Mucosa of stomach (tissue), 1 donor: Measurements from ENCODE around the gene SOCS1.
"Not testable (repeated sequence)": the region's sequence is repeated elsewhere in the genome, so short reads cannot be mapped to it uniquely, and the experiment has no call there.

ENCODE experiments used
- H3K27me3 ChIP-seq: one replicate; pipeline ENCODE4 v1.7.0; 2013; ENCODE audit warnings: mild to moderate bottlenecking, low read length; ENCODE audit not compliant: control insufficient read depth, insufficient read depth
- H3K36me3 ChIP-seq: one replicate; pipeline ENCODE4 v1.7.0; 2013; ENCODE audit warnings: low read length; ENCODE audit not compliant: control insufficient read depth, insufficient read depth
- H3K4me1 ChIP-seq: one replicate; pipeline ENCODE4 v1.7.0; 2013; ENCODE audit warnings: mild to moderate bottlenecking, low read length; ENCODE audit not compliant: control insufficient read depth, insufficient read depth
- H3K4me3 ChIP-seq: one replicate; pipeline ENCODE4 v1.7.0; 2013; ENCODE audit warnings: low read length
- H3K9ac ChIP-seq: one replicate; pipeline ENCODE4 v1.7.0; 2013; ENCODE audit warnings: mild to moderate bottlenecking, low read length, moderate library complexity
- H3K9me3 ChIP-seq: one replicate; pipeline ENCODE4 v1.7.0; 2013; ENCODE audit warnings: mild to moderate bottlenecking, low read length, moderate library complexity; ENCODE audit not compliant: control insufficient read depth
- donor health status: Pancreatic carcinoma.

SOCS1 gene

GRCh38 chr16:11296351-11296705, 40.3 kb upstream of the SOCS1 start:
- H3K9ac ChIP-seq: no peak overlapping the region
- peaks cover 13% of the 10 kb centered on the region for H3K4me1 ChIP-seq
- H3K9me3 ChIP-seq: no peaks in the 10 kb centered on the region
- no peaks in the 10 kb centered on the region for H3K36me3 ChIP-seq
- no peaks in the 10 kb centered on the region for H3K27me3 ChIP-seq
- H3K4me3 ChIP-seq: no peak overlapping the region

- no peak overlapping the region for H3K4me3 ChIP-seq
- no peaks in the 10 kb centered on the region for H3K27me3 ChIP-seq
- no peaks in the 10 kb centered on the region for H3K36me3 ChIP-seq
- H3K9ac ChIP-seq: no peak overlapping the region
- peaks cover 13% of the 10 kb centered on the region for H3K4me1 ChIP-seq
- no peaks in the 10 kb centered on the region for H3K9me3 ChIP-seq
Observed at GRCh38 chr16:11295672-11296071, 39.7 kb upstream of the SOCS1 start.

GRCh38 chr16:11292076-11292748, 36.2 kb upstream of the SOCS1 start:
- H3K4me3 ChIP-seq: no peak overlapping the region
- no peaks in the 10 kb centered on the region for H3K27me3 ChIP-seq
- no peak overlapping the region for H3K9ac ChIP-seq
- no peaks in the 10 kb centered on the region for H3K36me3 ChIP-seq
- no peaks in the 10 kb centered on the region for H3K9me3 ChIP-seq
- peaks cover 6% of the 10 kb centered on the region for H3K4me1 ChIP-seq

- no peaks in the 10 kb centered on the region for H3K27me3 ChIP-seq
- no peaks in the 10 kb centered on the region for H3K4me1 ChIP-seq
- H3K36me3 ChIP-seq: no peaks in the 10 kb centered on the region
- no peak overlapping the region for H3K4me3 ChIP-seq
- no peaks in the 10 kb centered on the region for H3K9me3 ChIP-seq
- H3K9ac ChIP-seq: no peak overlapping the region
Observed at GRCh38 chr16:11291091-11291703, 35.2 kb upstream of the SOCS1 start.

GRCh38 chr16:11290102-11290893, 34.3 kb upstream of the SOCS1 start:
- Histone ChIP-seq H3K9me3 (no peaks in the 10 kb centered on the region), H3K9ac (no peak overlapping the region), H3K4me3 (no peak overlapping the region), H3K27me3 (no peaks in the 10 kb centered on the region), H3K4me1 (no peaks in the 10 kb centered on the region), H3K36me3 (no peaks in the 10 kb centered on the region)

- H3K4me1 ChIP-seq, H3K27me3 ChIP-seq, H3K4me3 ChIP-seq, H3K9me3 ChIP-seq, H3K9ac ChIP-seq, H3K36me3 ChIP-seq: not testable (repeated sequence)
Observed at GRCh38 chr16:11289696-11290095, 33.7 kb upstream of the SOCS1 start.

GRCh38 chr16:11289202-11289601, 33.2 kb upstream of the SOCS1 start:
- Histone ChIP-seq H3K9me3 (no peaks in the 10 kb centered on the region), H3K36me3 (no peaks in the 10 kb centered on the region), H3K27me3 (no peaks in the 10 kb centered on the region), H3K9ac (no peak overlapping the region), H3K4me1 (no peaks in the 10 kb centered on the region), H3K4me3 (no peak overlapping the region)

- peaks cover 4% of the 10 kb centered on the region for H3K4me1 ChIP-seq
- no peaks in the 10 kb centered on the region for H3K9me3 ChIP-seq
- no peaks in the 10 kb centered on the region for H3K36me3 ChIP-seq
- H3K9ac ChIP-seq: no peak overlapping the region
- no peak overlapping the region for H3K4me3 ChIP-seq
- no peaks in the 10 kb centered on the region for H3K27me3 ChIP-seq
Observed at GRCh38 chr16:11285842-11286241, 29.8 kb upstream of the SOCS1 start.

- no peak overlapping the region for H3K4me3 ChIP-seq
- no peaks in the 10 kb centered on the region for H3K27me3 ChIP-seq
- H3K9ac ChIP-seq: no peak overlapping the region
- H3K4me1 ChIP-seq: peaks cover 16% of the 10 kb centered on the region
- no peaks in the 10 kb centered on the region for H3K9me3 ChIP-seq
- H3K36me3 ChIP-seq: no peaks in the 10 kb centered on the region
Observed at GRCh38 chr16:11283820-11284248, 27.8 kb upstream of the SOCS1 start.

GRCh38 chr16:11280616-11281522, 24.9 kb upstream of the SOCS1 start, which contains the start of gene PRM1:
PRM1 (minus strand) TSS chr16:11281330; CDS start chr16:11281238, 92 bp downstream.
- Histone ChIP-seq H3K4me1 (peaks cover 16% of the 10 kb centered on the region), H3K9ac (no peak within 1 kb of the TSS), H3K4me3 (no peak within 1 kb of the TSS), H3K27me3 (no peaks in the 10 kb centered on the region), H3K36me3 (no peaks in the 10 kb centered on the region), H3K9me3 (no peaks in the 10 kb centered on the region)

GRCh38 chr16:11278681-11279628, 23.0 kb upstream of the SOCS1 start:
- no peaks in the 10 kb centered on the region for H3K9me3 ChIP-seq
- H3K4me1 ChIP-seq: peaks cover 16% of the 10 kb centered on the region
- no peaks in the 10 kb centered on the region for H3K27me3 ChIP-seq
- no peaks in the 10 kb centered on the region for H3K36me3 ChIP-seq
- no peak overlapping the region for H3K9ac ChIP-seq
- no peak overlapping the region for H3K4me3 ChIP-seq
